ENCODE measurements around the gene NFIC.
"Not testable (repeated sequence)": the region's sequence is repeated elsewhere in the genome, so short reads cannot be mapped to it uniquely, and the experiment has no call there.

Gene NFIC

GRCh38 chr19:3373971-3374368 lies 7.6 kb downstream of the NFIC start:
- no peak for TF ChIP-seq CTCF (IDR thresholded peaks at IDR 0.05)
- H3K27ac Mint-ChIP-seq: peak overlapping the region; percentile 77

GRCh38 chr19:3374369-3375112 lies 8.2 kb downstream of the NFIC start:
- H3K4me1 Mint-ChIP-seq: peaks cover 38% of the 10 kb centered on the region
- no peaks in the 10 kb centered on the region for H3K9me3 Mint-ChIP-seq
- H3K27me3 Mint-ChIP-seq (ENCODE audit: low read depth, poor library complexity): peaks cover 51% of the 10 kb centered on the region
- no peak overlapping the region for H3K27ac Mint-ChIP-seq
- no peak overlapping the region for H3K4me3 Mint-ChIP-seq
- no peak for DNase-seq
- TF ChIP-seq CTCF (IDR thresholded peaks at IDR 0.05): no peak
- no peaks in the 10 kb centered on the region for H3K36me3 Mint-ChIP-seq (ENCODE audit: low read depth)

More at GRCh38 chr19:3373971-3374368, 7.6 kb downstream of the NFIC start:
- no peaks in the 10 kb centered on the region for H3K36me3 Mint-ChIP-seq (ENCODE audit: low read depth)
- DNase-seq: no peak
- peaks cover 42% of the 10 kb centered on the region for H3K4me1 Mint-ChIP-seq
- H3K4me3 Mint-ChIP-seq: no peak overlapping the region
- peaks cover 57% of the 10 kb centered on the region for H3K27me3 Mint-ChIP-seq (ENCODE audit: low read depth, poor library complexity)
- no peaks in the 10 kb centered on the region for H3K9me3 Mint-ChIP-seq

- Mint-ChIP-seq H3K27me3 (ENCODE audit: low read depth, poor library complexity) (peaks cover 42% of the 10 kb centered on the region), H3K27ac (no peak overlapping the region), H3K36me3 (ENCODE audit: low read depth) (no peaks in the 10 kb centered on the region), H3K4me3 (no peak overlapping the region), H3K9me3 (no peaks in the 10 kb centered on the region), H3K4me1 (peaks cover 28% of the 10 kb centered on the region)
- no peak for DNase-seq
- TF ChIP-seq CTCF (IDR thresholded peaks at IDR 0.05): no peak
Observed at GRCh38 chr19:3375221-3376090, 9.1 kb downstream of the NFIC start.

- not testable (repeated sequence) for H3K36me3 Mint-ChIP-seq (ENCODE audit: low read depth); DNase-seq; H3K9me3 Mint-ChIP-seq; H3K27ac Mint-ChIP-seq; H3K4me3 Mint-ChIP-seq
- peaks cover 36% of the 10 kb centered on the region for H3K27me3 Mint-ChIP-seq (ENCODE audit: low read depth, poor library complexity)
- H3K4me1 Mint-ChIP-seq: peaks cover 22% of the 10 kb centered on the region
Observed at GRCh38 chr19:3376091-3376455, 9.7 kb downstream of the NFIC start.

- H3K9me3 Mint-ChIP-seq: no peaks in the 10 kb centered on the region
- H3K4me1 Mint-ChIP-seq: peaks cover 12% of the 10 kb centered on the region
- H3K27me3 Mint-ChIP-seq (ENCODE audit: low read depth, poor library complexity): peaks cover 17% of the 10 kb centered on the region
- no peaks in the 10 kb centered on the region for H3K36me3 Mint-ChIP-seq (ENCODE audit: low read depth)
- H3K4me3 Mint-ChIP-seq: no peak overlapping the region
- DNase-seq: no peak
- peak overlapping the region; percentile 58 for H3K27ac Mint-ChIP-seq
- TF ChIP-seq CTCF (IDR thresholded peaks at IDR 0.05): no peak
Observed at GRCh38 chr19:3378352-3379150, 12.2 kb downstream of the NFIC start.

- no peak for DNase-seq
- H3K27me3 Mint-ChIP-seq (ENCODE audit: low read depth, poor library complexity): peaks cover 5% of the 10 kb centered on the region
- H3K27ac Mint-ChIP-seq: no peak overlapping the region
- H3K4me3 Mint-ChIP-seq: no peak overlapping the region
- TF ChIP-seq CTCF (IDR thresholded peaks at IDR 0.05): no peak
- H3K4me1 Mint-ChIP-seq: peaks cover 7% of the 10 kb centered on the region
- H3K9me3 Mint-ChIP-seq: no peaks in the 10 kb centered on the region
- H3K36me3 Mint-ChIP-seq (ENCODE audit: low read depth): no peaks in the 10 kb centered on the region
Observed at GRCh38 chr19:3380829-3381228, 14.4 kb downstream of the NFIC start.
